Esophagus muscularis mucosa (tissue), 4 donors: Measurements from ENCODE around the gene GNLY. TPM values are rescaled to one million over a fixed set of nuclear protein-coding genes. Genes with fewer than 3 reads are reported as not detected.

ENCODE experiments used
- DNase-seq: peaks from one replicate; pipeline ENCODE4 v3.0.0-alpha.2; 2017; ENCODE audit errors: extremely low spot score
- H3K27ac ChIP-seq, 4 donors: fragments of 200-600 bp; sonication (generic); replicated peaks in 1 of 4; 1 replicate in 3 of 4; 2 replicates in 1 of 4; pipeline ENCODE4 v1.5.1; 2016 to 2019; ENCODE audit warnings: mild to moderate bottlenecking in 1 of 4
- H3K27me3 ChIP-seq, 4 donors: fragments of 200-600 bp; sonication (generic); one replicate each; pipeline versions ENCODE4 v1.5.1 to v1.6.0; 2016 to 2019
- H3K36me3 ChIP-seq, 4 donors: fragments of 200-600 bp; sonication (generic); one replicate each; pipeline ENCODE4 v1.5.1; 2016 to 2019
- H3K4me1 ChIP-seq, 4 donors: fragments of 200-600 bp; sonication (generic); one replicate each; pipeline ENCODE4 v1.5.1; 2016 to 2019
- H3K4me3 ChIP-seq, 4 donors: fragments of 200-600 bp; sonication (generic); 1 replicate in 2 of 4; 2 replicates in 2 of 4; pipeline ENCODE4 v1.5.1; 2016 to 2019; ENCODE audit warnings: mild to moderate bottlenecking in 4 of 4, moderate library complexity in 1 of 4
- H3K9me3 ChIP-seq, 4 donors: fragments of 200-600 bp; sonication (generic); 1 replicate in 3 of 4; 2 replicates in 1 of 4; pipeline ENCODE4 v1.5.1; 2016 to 2019
- EP300 ChIP-seq: sonication (generic); formaldehyde crosslinking; IDR thresholded peaks from one replicate; pipeline ENCODE4 v1.6.1; 2017; ENCODE audit warnings: antibody characterized with exemption
- POLR2A ChIP-seq: fragments of 450-650 bp; IDR thresholded peaks from one replicate; pipeline ENCODE4 v1.6.1; 2017; ENCODE audit warnings: antibody characterized with exemption, moderate library complexity, mild to moderate bottlenecking, low read depth
- POLR2AphosphoS5 ChIP-seq, 2 donors: sonication (generic); formaldehyde crosslinking; IDR thresholded peaks; one replicate each; pipeline ENCODE4 v1.6.1; 2017; ENCODE audit warnings: antibody characterized with exemption in 2 of 2
- WGBS: methylation state at CpG from one replicate; pipeline ENCODE4 v1.1.5; 2018; 5-methylcytosine and 5-hydroxymethylcytosine counted together
- intact Hi-C: fragments of 100-400 bp; cut with DNase I; formaldehyde crosslinking; loops from one replicate; pipeline ENCODE4 v1.15.1; 2023
- total RNA-seq, 4 donors: library from RNA; depleted of rRNA; stranded (reverse); fragments of >200 nt; gene quantifications; one replicate each; pipeline versions ENCODE4 v1.1.0 to v1.2.1, GENCODE V29; 2016
- TF ChIP-seq, protein P1 (sequence below), 3 experiments: fragments of 200-600 bp in 2 of 3; fragments of 450-650 bp in 1 of 3; sonication (generic) in 2 of 3; IDR thresholded peaks; one replicate each; pipeline ENCODE4 v1.5.1; 2017 to 2019; ENCODE audit warnings: antibody characterized with exemption in 3 of 3, mild to moderate bottlenecking in 2 of 3, moderate library complexity in 1 of 3

The GNLY gene
- total RNA-seq, 4 donors from 2014 or later = 0.84 to 3.5 (median 2.0) TPM

DNA sequence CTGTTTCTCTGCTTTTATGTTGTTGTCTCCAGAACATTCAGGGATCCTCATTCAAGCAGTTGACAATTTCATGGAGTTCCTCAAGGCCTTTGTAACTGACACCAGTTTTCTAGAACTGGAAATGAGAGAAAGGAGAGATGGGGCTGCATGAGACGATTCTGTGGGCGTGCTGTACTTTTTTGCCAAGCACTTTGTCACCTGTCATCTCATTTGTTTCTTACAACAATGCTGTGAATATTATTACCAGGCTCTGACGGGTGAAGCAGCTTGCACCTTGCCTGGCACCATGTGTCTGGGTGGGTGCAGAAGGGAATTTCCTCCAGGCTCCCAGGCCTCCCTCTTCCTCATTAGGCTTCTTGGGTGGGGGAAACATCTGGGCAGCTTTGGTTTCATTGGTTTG lies 37.4 kb downstream of the GNLY start:
- Histone ChIP-seq H3K36me3 (no peaks in the 10 kb centered on the region), H3K4me1 (peaks cover 30 to 48% (median 31%) of the 10 kb centered on the region in 4 donors), H3K27ac (no peak overlapping the region), H3K27me3 (no peaks in the 10 kb centered on the region), H3K4me3 (no peak overlapping the region), H3K9me3 (no peaks in the 10 kb centered on the region)
- WGBS = 75% methylated on average over 3 of the region's 3 CpGs
- TF ChIP-seq POLR2A (no peak), POLR2AphosphoS5 (IDR thresholded peaks at IDR 0.05) (no peak), EP300 (no peak)
- DNase-seq = no peak
- intact Hi-C loops = no loop called here

DNA sequence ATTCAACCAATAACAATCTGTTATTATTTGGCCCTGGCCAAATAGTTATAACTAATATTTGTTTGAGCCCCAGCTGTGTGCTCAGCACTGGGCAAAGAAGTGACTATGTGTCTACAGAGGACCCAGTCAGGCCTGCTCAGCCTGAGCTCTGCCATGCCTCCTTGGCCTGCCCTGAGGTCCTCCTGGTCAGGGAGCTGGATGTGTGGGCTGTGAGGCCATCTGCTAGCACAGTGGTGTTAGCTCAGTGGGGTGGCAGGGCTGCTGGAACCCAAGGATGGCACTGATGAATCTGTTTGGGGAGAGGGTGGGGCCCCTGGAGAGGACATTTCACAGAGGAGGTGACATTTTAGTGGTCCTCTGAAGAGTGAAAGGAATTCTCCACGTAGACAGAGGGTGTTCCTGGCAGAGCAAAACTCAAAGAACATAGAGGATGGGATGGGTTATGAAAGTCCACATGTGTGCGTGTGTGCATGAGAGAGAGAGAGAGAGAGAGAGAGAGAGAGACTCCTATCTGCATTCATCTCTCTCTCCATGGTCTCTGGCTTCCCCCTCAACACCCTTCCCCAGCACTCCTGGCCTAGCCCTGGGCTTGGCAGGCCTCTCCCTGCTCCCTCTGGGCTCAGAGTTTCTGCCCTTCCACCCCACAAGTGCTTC lies 38.4 kb downstream of the GNLY start:
- H3K4me1 ChIP-seq = peaks cover 37 to 58% (median 39%) of the 10 kb centered on the region in 4 donors
- H3K27ac ChIP-seq = peak overlapping the region in 1 of 4 donors; percentile 17
- H3K27me3 ChIP-seq = no peaks in the 10 kb centered on the region
- no peak for DNase-seq
- no peak overlapping the region for H3K4me3 ChIP-seq
- 93% methylated on average over 2 of the region's 2 CpGs for WGBS
- H3K9me3 ChIP-seq = no peaks in the 10 kb centered on the region
- intact Hi-C loops = no loop called here
- no peaks in the 10 kb centered on the region for H3K36me3 ChIP-seq
- TF ChIP-seq POLR2AphosphoS5 (IDR thresholded peaks at IDR 0.05) (no peak), EP300 (no peak), POLR2A (no peak)
- TF ChIP-seq, protein P1, sequence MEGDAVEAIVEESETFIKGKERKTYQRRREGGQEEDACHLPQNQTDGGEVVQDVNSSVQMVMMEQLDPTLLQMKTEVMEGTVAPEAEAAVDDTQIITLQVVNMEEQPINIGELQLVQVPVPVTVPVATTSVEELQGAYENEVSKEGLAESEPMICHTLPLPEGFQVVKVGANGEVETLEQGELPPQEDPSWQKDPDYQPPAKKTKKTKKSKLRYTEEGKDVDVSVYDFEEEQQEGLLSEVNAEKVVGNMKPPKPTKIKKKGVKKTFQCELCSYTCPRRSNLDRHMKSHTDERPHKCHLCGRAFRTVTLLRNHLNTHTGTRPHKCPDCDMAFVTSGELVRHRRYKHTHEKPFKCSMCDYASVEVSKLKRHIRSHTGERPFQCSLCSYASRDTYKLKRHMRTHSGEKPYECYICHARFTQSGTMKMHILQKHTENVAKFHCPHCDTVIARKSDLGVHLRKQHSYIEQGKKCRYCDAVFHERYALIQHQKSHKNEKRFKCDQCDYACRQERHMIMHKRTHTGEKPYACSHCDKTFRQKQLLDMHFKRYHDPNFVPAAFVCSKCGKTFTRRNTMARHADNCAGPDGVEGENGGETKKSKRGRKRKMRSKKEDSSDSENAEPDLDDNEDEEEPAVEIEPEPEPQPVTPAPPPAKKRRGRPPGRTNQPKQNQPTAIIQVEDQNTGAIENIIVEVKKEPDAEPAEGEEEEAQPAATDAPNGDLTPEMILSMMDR (IDR thresholded peaks at IDR 0.05) = no peak

DNA sequence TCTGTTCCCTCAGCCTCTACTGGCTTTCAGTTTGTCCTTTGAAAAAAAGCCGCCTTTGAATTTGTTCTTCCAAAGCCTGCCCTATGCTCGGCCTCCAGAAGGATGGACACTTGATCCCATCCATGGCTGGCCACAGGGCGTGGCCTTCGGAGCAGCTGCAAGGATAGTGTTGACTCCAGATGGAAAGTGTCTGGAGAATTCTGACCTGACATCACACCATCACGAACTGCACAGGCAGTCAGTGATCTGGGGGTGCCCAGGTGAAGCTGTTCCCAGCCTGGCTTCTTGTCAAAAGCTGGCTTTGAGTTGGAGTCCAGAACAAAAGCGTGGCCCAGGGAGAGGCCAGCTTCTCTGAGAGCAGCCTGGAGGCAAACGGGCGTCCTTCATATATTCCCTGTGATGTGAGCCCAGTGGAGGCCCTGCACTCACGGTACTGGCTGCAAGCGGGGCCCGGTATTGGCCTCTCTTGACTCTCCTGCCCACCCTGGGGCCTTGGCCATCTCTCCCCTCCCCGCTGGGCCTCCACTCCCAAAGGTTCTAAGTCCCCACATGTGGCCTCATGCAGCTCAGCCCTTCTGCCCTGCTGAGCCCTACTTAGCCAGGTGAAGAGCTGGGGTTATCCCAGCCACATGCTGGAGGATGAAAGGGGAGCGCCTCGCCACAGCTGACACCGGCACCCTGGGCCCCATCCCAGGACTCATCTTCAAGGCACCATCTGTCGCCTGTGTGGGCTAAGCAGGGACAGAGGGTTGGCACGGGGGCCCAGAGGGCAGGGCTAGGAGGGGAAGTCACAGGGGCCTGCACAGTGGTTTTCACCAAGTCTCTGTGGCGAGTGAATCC lies 39.2 kb downstream of the GNLY start:
- no peaks in the 10 kb centered on the region for H3K9me3 ChIP-seq
- no peak overlapping the region for H3K4me3 ChIP-seq
- TF ChIP-seq POLR2AphosphoS5 (IDR thresholded peaks at IDR 0.05) (peak in 1 of 2 donors; percentile 17), POLR2A (peak; percentile 10)
- TF ChIP-seq, protein P1 (IDR thresholded peaks at IDR 0.05) = no peak
- H3K4me1 ChIP-seq = peaks cover 35 to 65% (median 42%) of the 10 kb centered on the region in 4 donors
- WGBS = 84% methylated on average over 16 of the region's 18 CpGs
- peak overlapping the region in 1 of 4 donors; percentile 17 for H3K27ac ChIP-seq
- intact Hi-C loops = no loop called here
- DNase-seq = no peak
- H3K27me3 ChIP-seq = no peaks in the 10 kb centered on the region
- H3K36me3 ChIP-seq = no peaks in the 10 kb centered on the region

DNA sequence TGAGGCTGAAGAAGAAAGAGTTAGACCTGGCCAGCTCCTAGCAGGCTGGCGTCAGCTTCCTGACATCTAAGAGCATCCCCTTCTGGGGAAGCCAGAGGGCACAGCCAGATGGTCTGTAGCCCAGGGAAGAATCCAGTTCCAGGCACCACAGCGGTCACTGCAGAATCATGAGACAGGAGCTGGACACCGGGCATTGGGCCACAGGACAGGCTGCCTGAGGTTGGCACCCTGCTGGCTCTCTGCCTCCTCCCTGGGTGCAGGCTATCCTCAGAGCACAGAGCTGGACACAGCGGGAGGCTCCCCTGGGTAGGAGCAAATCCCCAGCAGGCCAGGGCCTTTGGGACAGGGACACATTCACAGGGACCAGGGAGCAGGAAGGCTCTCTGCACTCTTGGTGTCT lies 39.9 kb downstream of the GNLY start:
- H3K27ac ChIP-seq = no peak overlapping the region

More for the DNA sequence above, 39.9 kb downstream of the GNLY start:
- H3K36me3 ChIP-seq = no peaks in the 10 kb centered on the region
- TF ChIP-seq POLR2AphosphoS5 (IDR thresholded peaks at IDR 0.05) (no peak), POLR2A (no peak), EP300 (no peak)
- TF ChIP-seq, protein P1 (IDR thresholded peaks at IDR 0.05) = no peak
- H3K27me3 ChIP-seq = no peaks in the 10 kb centered on the region
- no peak for DNase-seq
- no peaks in the 10 kb centered on the region for H3K9me3 ChIP-seq
- H3K4me1 ChIP-seq = peaks cover 28 to 59% (median 36%) of the 10 kb centered on the region in 4 donors
- 93% methylated on average over 4 of the region's 4 CpGs for WGBS
- intact Hi-C loops = no loop called here
- no peak overlapping the region for H3K4me3 ChIP-seq
